Neuronal stem cell (in vitro differentiated cells): ENCODE results near the gene ELF5.
A peak's percentile ranks its signal among the peaks of the same experiment; 100 is the strongest.

Source experiments
- DNase-seq: peaks from one replicate; pipeline ENCODE4 v3.0.0-alpha.2; 2013; ENCODE audit warnings: low spot score
- H2AFZ ChIP-seq: one replicate; pipeline ENCODE4 v1.6.1; 2013; ENCODE audit warnings: mild to moderate bottlenecking, low read length, inconsistent platforms
- H2AK5ac ChIP-seq: 2 replicates; pipeline ENCODE4 v1.6.1; 2013; ENCODE audit warnings: low read depth, mild to moderate bottlenecking, inconsistent platforms, low read length, moderate library complexity, mixed read lengths
- H2BK120ac ChIP-seq: 2 replicates; pipeline ENCODE4 v1.6.1; 2013; ENCODE audit warnings: low read depth, mild to moderate bottlenecking, inconsistent platforms, low read length, moderate library complexity, mixed read lengths
- H2BK12ac ChIP-seq: one replicate; pipeline ENCODE4 v1.6.1; 2013; ENCODE audit warnings: low read length, inconsistent platforms
- H2BK15ac ChIP-seq: 2 replicates; pipeline ENCODE4 v1.6.1; 2013; ENCODE audit warnings: mild to moderate bottlenecking, low read length, inconsistent platforms, mixed read lengths
- H2BK5ac ChIP-seq: one replicate; pipeline ENCODE4 v1.6.1; 2013; ENCODE audit warnings: inconsistent platforms, mild to moderate bottlenecking, low read length, moderate library complexity
- H3K14ac ChIP-seq: one replicate; pipeline ENCODE4 v1.6.1; 2013; ENCODE audit warnings: low read length, inconsistent platforms
- H3K18ac ChIP-seq: 2 replicates; pipeline ENCODE4 v1.6.1; 2013; ENCODE audit warnings: low read length, inconsistent platforms
- H3K23ac ChIP-seq: 2 replicates; pipeline ENCODE4 v1.6.1; 2013; ENCODE audit warnings: low read depth, mild to moderate bottlenecking, mixed read lengths, low read length, inconsistent platforms; ENCODE audit not compliant: poor library complexity
- H3K27ac ChIP-seq: replicated peaks from 3 replicates; pipeline ENCODE4 v1.5.1; 2013; ENCODE audit warnings: low read length, inconsistent platforms
- H3K27me3 ChIP-seq, 3 experiments: 2 replicates each; pipeline ENCODE4 v1.6.1; 2013; ENCODE audit warnings: low read length in 3 of 3, mild to moderate bottlenecking in 2 of 3, inconsistent platforms in 1 of 3, low read depth in 1 of 3, mixed read lengths in 1 of 3, moderate library complexity in 1 of 3; ENCODE audit not compliant: control insufficient read depth in 3 of 3, insufficient read depth in 3 of 3
- H3K36me3 ChIP-seq, 2 donors: replicated peaks in 1 of 2; 2 replicates each; pipeline ENCODE4 v1.6.1; 2013; ENCODE audit warnings: low read length in 2 of 2; ENCODE audit not compliant: control insufficient read depth in 2 of 2, insufficient read depth in 2 of 2
- H3K4ac ChIP-seq: 2 replicates; pipeline ENCODE4 v1.6.1; 2013; ENCODE audit warnings: inconsistent platforms, mild to moderate bottlenecking, low read length, moderate library complexity
- H3K4me1 ChIP-seq, 2 donors: 1 replicate in 1 of 2; 2 replicates in 1 of 2; pipeline ENCODE4 v1.6.1; 2013; ENCODE audit warnings: low read length in 2 of 2, low read depth in 1 of 2; ENCODE audit not compliant: control insufficient read depth in 2 of 2, insufficient read depth in 1 of 2
- H3K4me2 ChIP-seq: one replicate; pipeline ENCODE4 v1.6.1; 2013; ENCODE audit warnings: mild to moderate bottlenecking, low read length, inconsistent platforms; ENCODE audit not compliant: insufficient read depth, poor library complexity, severe bottlenecking
- H3K4me3 ChIP-seq, 2 donors: 2 replicates each; pipeline ENCODE4 v1.5.1; 2013; ENCODE audit warnings: low read length in 2 of 2, mild to moderate bottlenecking in 2 of 2, inconsistent platforms in 1 of 2, moderate library complexity in 1 of 2
- H3K79me1 ChIP-seq: one replicate; pipeline ENCODE4 v1.6.1; 2013; ENCODE audit warnings: low read depth, mild to moderate bottlenecking, inconsistent platforms, low read length, moderate library complexity
- H3K9ac ChIP-seq: one replicate; pipeline ENCODE4 v1.6.1; 2013; ENCODE audit warnings: mild to moderate bottlenecking, low read depth, low read length, inconsistent platforms; ENCODE audit not compliant: poor library complexity
- H3K9me3 ChIP-seq, 2 donors: replicated peaks in 1 of 2; 2 replicates each; pipeline versions ENCODE3 to v1.6.1; 2013; ENCODE audit warnings: low read length in 2 of 2, mild to moderate bottlenecking in 2 of 2, inconsistent platforms in 1 of 2, low read depth in 1 of 2, mixed read lengths in 1 of 2, moderate library complexity in 1 of 2; ENCODE audit not compliant: control insufficient read depth in 2 of 2, insufficient read depth in 1 of 2
- H4K8ac ChIP-seq: one replicate; pipeline ENCODE4 v1.6.1; 2013; ENCODE audit warnings: low read depth, mild to moderate bottlenecking, inconsistent platforms, low read length, moderate library complexity
- H4K91ac ChIP-seq: one replicate; pipeline ENCODE4 v1.6.1; 2013; ENCODE audit warnings: low read length, low read depth, mild to moderate bottlenecking, inconsistent platforms; ENCODE audit not compliant: poor library complexity
- WGBS, 2 donors: extraction: QIAGEN DNeasy Blood & Tissue Kit; methylation state at CpG; one replicate each; pipeline ENCODE4 v1.1.7; 2013; ENCODE audit warnings: missing lambda C conversion rate in 2 of 2, mixed read lengths in 1 of 2; ENCODE audit not compliant: insufficient read length in 2 of 2, insufficient replicate concordance in 1 of 2; ENCODE audit errors: extremely low coverage in 2 of 2; 5-methylcytosine and 5-hydroxymethylcytosine counted together

The ELF5 gene

GRCh38 chr11:34492806-34493414, 20.7 kb downstream of the ELF5 start:
- Histone ChIP-seq H2BK12ac (no peak overlapping the region), H2BK120ac (no peak overlapping the region), H3K4ac (no peak overlapping the region), H3K23ac (no peak overlapping the region), H2BK5ac (no peak overlapping the region), H3K79me1 (no peaks in the 10 kb centered on the region), H3K4me3 (no peak overlapping the region), H4K8ac (no peak overlapping the region), H3K4me2 (no peak overlapping the region), H3K9me3 (no peaks in the 10 kb centered on the region), H3K9ac (no peak overlapping the region), H3K4me1 (peaks cover 0 to 7% of the 10 kb centered on the region in 2 donors), H2AFZ (no peak overlapping the region), H2AK5ac (no peak overlapping the region), H4K91ac (no peak overlapping the region), H2BK15ac (no peak overlapping the region), H3K18ac (no peak overlapping the region), H3K27me3 (peaks cover 0 to 7% (median 0%) of the 10 kb centered on the region in 3 experiments), H3K14ac (no peak overlapping the region), H3K27ac (no peak overlapping the region), H3K36me3 (no peaks in the 10 kb centered on the region)
- peak; percentile 60 for DNase-seq
- no CpG with 5 or more reads among the region's 8 CpGs for WGBS, 2 donors

DNA sequence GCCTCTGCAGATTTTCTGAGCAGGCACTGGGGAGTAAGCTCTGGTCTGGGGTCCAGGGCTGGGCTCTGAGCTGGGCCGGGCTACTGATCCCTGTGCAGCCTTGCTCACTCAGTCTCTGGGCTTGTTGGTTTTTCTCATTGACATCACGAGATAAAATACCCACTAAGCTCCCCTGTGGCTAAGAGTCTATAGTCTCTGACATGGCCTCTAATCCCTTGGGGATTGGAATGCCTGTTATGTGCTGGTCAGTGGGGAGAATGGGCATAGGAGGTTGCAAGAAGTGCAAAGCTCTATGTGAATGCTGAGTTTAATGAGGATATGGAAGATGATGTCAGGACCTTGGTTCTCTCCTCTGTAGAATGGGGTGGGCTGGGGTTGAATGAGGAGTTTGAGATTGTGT, 23.3 kb downstream of the ELF5 start:
- H3K14ac ChIP-seq = no peak overlapping the region
- H3K4me3 ChIP-seq = no peak overlapping the region
- no peak overlapping the region for H2AK5ac ChIP-seq
- no peak overlapping the region for H2BK5ac ChIP-seq
- H3K9ac ChIP-seq = no peak overlapping the region
- no peak overlapping the region for H3K4me2 ChIP-seq
- H3K18ac ChIP-seq = no peak overlapping the region
- H4K8ac ChIP-seq = no peak overlapping the region
- WGBS, 2 donors = no CpG with 5 or more reads among the region's 2 CpGs
- no peak overlapping the region for H2BK15ac ChIP-seq
- no peaks in the 10 kb centered on the region for H3K9me3 ChIP-seq
- no peak overlapping the region for H2AFZ ChIP-seq
- no peak overlapping the region for H3K4ac ChIP-seq
- peak; percentile 24 for DNase-seq
- no peaks in the 10 kb centered on the region for H3K36me3 ChIP-seq
- no peak overlapping the region for H4K91ac ChIP-seq
- no peak overlapping the region for H3K23ac ChIP-seq
- H3K27ac ChIP-seq = no peak overlapping the region
- peaks cover 0 to 7% of the 10 kb centered on the region in 2 donors for H3K4me1 ChIP-seq
- no peak overlapping the region for H2BK12ac ChIP-seq
- H3K79me1 ChIP-seq = no peaks in the 10 kb centered on the region
- peaks cover 0 to 7% (median 0%) of the 10 kb centered on the region in 3 experiments for H3K27me3 ChIP-seq
- no peak overlapping the region for H2BK120ac ChIP-seq

DNA sequence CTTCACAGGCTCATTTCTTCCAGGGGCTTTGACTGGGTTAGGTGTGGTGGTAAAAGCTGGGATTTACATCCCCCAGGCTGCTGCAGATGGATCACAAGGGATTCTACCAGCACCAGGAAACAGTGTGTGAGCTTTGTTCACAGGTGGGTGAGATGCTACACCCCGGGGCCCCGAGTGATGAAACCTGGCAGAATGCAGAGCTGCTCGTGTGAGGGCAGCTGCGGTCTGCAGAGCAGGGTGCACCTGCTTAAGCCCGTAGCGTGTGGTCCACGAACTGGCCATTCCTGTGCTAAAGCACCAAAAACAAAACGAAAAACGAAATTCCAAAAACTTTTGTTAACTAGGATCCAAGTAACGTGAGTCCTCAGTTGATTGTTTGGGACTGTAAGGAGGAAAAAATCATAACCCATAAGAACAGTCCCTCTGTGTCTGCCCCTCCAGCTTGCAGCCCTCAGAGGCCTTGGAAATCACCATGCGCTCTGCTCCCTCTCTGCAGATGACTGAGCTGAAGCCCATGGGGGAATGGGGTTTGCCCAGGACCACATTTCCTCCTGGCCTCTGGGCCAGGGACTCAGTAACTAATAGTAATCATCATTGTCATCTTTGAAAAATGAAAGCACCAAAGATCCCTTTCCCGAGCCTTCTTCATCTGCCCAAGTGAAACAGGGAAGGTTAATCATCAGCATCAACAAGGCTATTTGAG, 24.6 kb downstream of the ELF5 start:
- H2AFZ ChIP-seq = no peak overlapping the region

DNA sequence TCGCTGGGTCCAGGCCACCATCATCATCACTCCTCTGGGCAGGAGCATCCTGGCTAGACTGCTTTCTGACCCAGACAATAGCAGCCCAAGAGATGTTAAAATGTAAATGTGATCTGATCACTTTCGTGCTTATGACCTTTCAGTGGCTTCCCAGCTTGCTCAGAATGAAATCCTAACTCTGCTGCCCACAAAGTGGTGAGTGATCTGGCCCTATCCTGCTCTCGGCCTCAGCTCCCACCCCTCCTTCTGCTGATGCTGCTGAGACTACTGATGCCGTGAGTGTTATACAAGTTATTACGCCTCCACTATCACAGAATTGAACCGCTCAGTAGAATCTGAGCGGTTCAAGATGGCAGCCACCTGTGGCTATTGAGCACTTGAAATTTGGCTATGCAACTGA, 26.2 kb downstream of the ELF5 start:
- Histone ChIP-seq H4K8ac (no peak overlapping the region), H3K36me3 (no peaks in the 10 kb centered on the region), H3K18ac (no peak overlapping the region), H3K27ac (no peak overlapping the region), H2AFZ (no peak overlapping the region), H2BK12ac (no peak overlapping the region), H3K23ac (no peak overlapping the region), H3K4ac (no peak overlapping the region), H3K4me2 (no peak overlapping the region), H3K27me3 (peaks cover 0 to 3% (median 0%) of the 10 kb centered on the region in 3 experiments), H3K14ac (no peak overlapping the region), H3K79me1 (no peaks in the 10 kb centered on the region), H2BK5ac (peak overlapping the region; percentile 59), H2AK5ac (no peak overlapping the region), H3K9me3 (no peaks in the 10 kb centered on the region), H3K4me1 (peaks cover 0 to 7% of the 10 kb centered on the region in 2 donors), H3K9ac (no peak overlapping the region), H4K91ac (no peak overlapping the region), H3K4me3 (no peak overlapping the region), H2BK15ac (no peak overlapping the region), H2BK120ac (no peak overlapping the region)
- no CpG with 5 or more reads among the region's 7 CpGs for WGBS, 2 donors
- no peak for DNase-seq

More for the DNA sequence above, 24.6 kb downstream of the ELF5 start:
- no peak overlapping the region for H3K4me3 ChIP-seq
- no peaks in the 10 kb centered on the region for H3K36me3 ChIP-seq
- H3K4me2 ChIP-seq = no peak overlapping the region
- H2BK120ac ChIP-seq = no peak overlapping the region
- H3K14ac ChIP-seq = no peak overlapping the region
- no peak overlapping the region for H2BK15ac ChIP-seq
- no peak overlapping the region for H2BK5ac ChIP-seq
- H4K8ac ChIP-seq = no peak overlapping the region
- H2AK5ac ChIP-seq = no peak overlapping the region
- no peaks in the 10 kb centered on the region for H3K79me1 ChIP-seq
- no peak for DNase-seq
- no peak overlapping the region for H3K27ac ChIP-seq
- H3K4ac ChIP-seq = no peak overlapping the region
- H3K18ac ChIP-seq = no peak overlapping the region
- no peaks in the 10 kb centered on the region for H3K9me3 ChIP-seq
- no peak overlapping the region for H3K23ac ChIP-seq
- peaks cover 0 to 7% of the 10 kb centered on the region in 2 donors for H3K4me1 ChIP-seq
- H3K9ac ChIP-seq = no peak overlapping the region
- H4K91ac ChIP-seq = no peak overlapping the region
- H2BK12ac ChIP-seq = no peak overlapping the region
- no CpG with 5 or more reads among the region's 12 CpGs for WGBS, 2 donors
- H3K27me3 ChIP-seq = peaks cover 0 to 3% (median 0%) of the 10 kb centered on the region in 3 experiments
